CD8-positive, alpha-beta memory T cell (primary cell): ENCODE results near the gene GRID1. TPM values are rescaled to one million over a fixed set of nuclear protein-coding genes. Genes with fewer than 3 reads are reported as not detected.
"Not testable (repeated sequence)": the region's sequence is repeated elsewhere in the genome, so short reads cannot be mapped to it uniquely, and the experiment has no call there.

Experiments
- CTCF ChIA-PET: fragments of 350-600 bp; sonication (Branson Sonifier 250); formaldehyde crosslinking; loops from one replicate; lab custom pipeline; 2021; ENCODE audit warnings: antibody characterized with exemption; lab: Charles Lee
- POLR2A ChIA-PET: fragments of 350-600 bp; sonication (Branson Sonifier 250); formaldehyde crosslinking; loops from one replicate; lab custom pipeline; 2021; ENCODE audit warnings: antibody characterized with exemption; lab: Charles Lee
- DNase-seq, 5 donors: peaks; one replicate each; pipeline versions ENCODE4 v3.0.0 to v3.0.0-alpha.2; 2020 to 2022; ENCODE audit warnings: mixed read lengths in 1 of 5
- H3K27ac ChIP-seq: one replicate; pipeline ENCODE4 v1.7.0; 2013; ENCODE audit warnings: low read depth, mild to moderate bottlenecking, low read length, moderate library complexity
- H3K27me3 ChIP-seq: 2 replicates; pipeline ENCODE4 v1.7.0; 2013; ENCODE audit warnings: low read length, mild to moderate bottlenecking; ENCODE audit not compliant: insufficient read depth, poor library complexity, severe bottlenecking
- H3K36me3 ChIP-seq: 2 replicates; pipeline ENCODE4 v1.7.0; 2013; ENCODE audit warnings: mild to moderate bottlenecking, low read length, moderate library complexity; ENCODE audit not compliant: insufficient read depth
- H3K4me1 ChIP-seq: 2 replicates; pipeline ENCODE4 v1.7.0; 2013; ENCODE audit warnings: mild to moderate bottlenecking, low read length, moderate library complexity; ENCODE audit not compliant: insufficient read depth
- H3K4me3 ChIP-seq: 2 replicates; pipeline ENCODE4 v1.7.0; 2013; ENCODE audit warnings: mild to moderate bottlenecking, low read length
- H3K9me3 ChIP-seq: 2 replicates; pipeline ENCODE4 v1.7.0; 2013; ENCODE audit warnings: mild to moderate bottlenecking, low read length
- H3K27ac Mint-ChIP-seq, 8 donors: one replicate each; pipeline ENCODE4 v1.8.0; 2020 to 2021; ENCODE audit warnings: mixed read lengths in 8 of 8, mild to moderate bottlenecking in 6 of 8, inconsistent platforms in 3 of 8, moderate library complexity in 3 of 8
- H3K27me3 Mint-ChIP-seq, 2 donors: one replicate each; pipeline ENCODE4 v1.8.0; 2020 to 2021; ENCODE audit warnings: mixed read lengths in 2 of 2, mild to moderate bottlenecking in 1 of 2, moderate library complexity in 1 of 2
- H3K36me3 Mint-ChIP-seq, 3 donors: one replicate each; pipeline ENCODE4 v1.8.0; 2020 to 2021; ENCODE audit warnings: mixed read lengths in 3 of 3, inconsistent platforms in 1 of 3, mild to moderate bottlenecking in 1 of 3
- H3K4me1 Mint-ChIP-seq, 3 donors: one replicate each; pipeline ENCODE4 v1.8.0; 2020 to 2021; ENCODE audit warnings: mixed read lengths in 3 of 3, inconsistent platforms in 1 of 3, mild to moderate bottlenecking in 1 of 3
- H3K4me3 Mint-ChIP-seq, 7 donors: one replicate each; pipeline ENCODE4 v1.8.0; 2020 to 2021; ENCODE audit warnings: mixed read lengths in 7 of 7, mild to moderate bottlenecking in 6 of 7, moderate library complexity in 4 of 7, inconsistent platforms in 2 of 7
- H3K9me3 Mint-ChIP-seq, 5 donors: one replicate each; pipeline ENCODE4 v1.8.0; 2020 to 2022; ENCODE audit warnings: mixed read lengths in 5 of 5, mild to moderate bottlenecking in 3 of 5, moderate library complexity in 2 of 5, inconsistent platforms in 1 of 5
- polyA plus RNA-seq: library from polyadenylated mRNA; unstranded; fragments of 300-500 nt; fragmentation: Illumina TruSeq; gene quantifications from one replicate; pipeline ENCODE4 v1.2.3, GENCODE V29; 2021
- total RNA-seq, 2 experiments: library from RNA; stranded (reverse); gene quantifications; one replicate each; pipeline ENCODE4 v1.2.3, GENCODE V29; 2021

The GRID1 gene
- total and polyA plus RNA-seq, 3 experiments from 2014 or later: not detected

GRCh38 chr10:86391236-86391840 lies 24.7 kb upstream of the GRID1 start:
- peak overlapping the region in 1 of 7 donors; percentile 11 for H3K4me3 Mint-ChIP-seq
- Histone ChIP-seq H3K36me3 (no peaks in the 10 kb centered on the region), H3K27ac (no peak overlapping the region), H3K9me3 (no peaks in the 10 kb centered on the region), H3K4me3 (no peak overlapping the region), H3K4me1 (peaks cover 5% of the 10 kb centered on the region), H3K27me3 (no peaks in the 10 kb centered on the region)
- ChIA-PET CTCF (interaction anchor here (1.0 to 2.6 kb wide), 3 partner anchors 9 to 195 kb away, joined by 3 to 13 read pairs (median 6); no protein-coding TSS in a partner anchor), POLR2A (no interaction called here)
- no peaks in the 10 kb centered on the region for H3K36me3 Mint-ChIP-seq
- no peak overlapping the region for H3K27ac Mint-ChIP-seq
- peaks cover 26 to 30% of the 10 kb centered on the region in 2 donors for H3K27me3 Mint-ChIP-seq
- peaks cover 4 to 9% (median 8%) of the 10 kb centered on the region in 3 donors for H3K4me1 Mint-ChIP-seq
- no peaks in the 10 kb centered on the region for H3K9me3 Mint-ChIP-seq
- DNase-seq: no peak

GRCh38 chr10:86390337-86391120 lies 23.9 kb upstream of the GRID1 start:
- Mint-ChIP-seq H3K27me3 (peaks cover 27 to 31% of the 10 kb centered on the region in 2 donors), H3K4me1 (peaks cover 4 to 9% (median 8%) of the 10 kb centered on the region in 3 donors), H3K4me3 (peak overlapping the region in 4 of 7 donors; percentile 46 to 82 (median 59)), H3K9me3 (no peaks in the 10 kb centered on the region), H3K36me3 (no peaks in the 10 kb centered on the region), H3K27ac (peak overlapping the region in 1 of 8 donors; percentile 34)
- H3K27ac ChIP-seq: no peak overlapping the region
- no peaks in the 10 kb centered on the region for H3K36me3 ChIP-seq
- no peaks in the 10 kb centered on the region for H3K9me3 ChIP-seq
- no peaks in the 10 kb centered on the region for H3K27me3 ChIP-seq
- peaks cover 5% of the 10 kb centered on the region for H3K4me1 ChIP-seq
- POLR2A ChIA-PET: interaction anchor here (0.6 to 1.0 kb wide), 2 partner anchors 9 to 38 kb away, joined by 3 to 5 read pairs; no protein-coding TSS in a partner anchor
- DNase-seq: no peak
- CTCF ChIA-PET: interaction anchor here (1.7 to 2.6 kb wide), 3 partner anchors 10 to 196 kb away, joined by 3 to 13 read pairs (median 6); no protein-coding TSS in a partner anchor
- H3K4me3 ChIP-seq: no peak overlapping the region

- no peak overlapping the region for H3K27ac ChIP-seq
Observed at GRCh38 chr10:86389441-86390193, 23.0 kb upstream of the GRID1 start.

GRCh38 chr10:86389109-86389440 lies 22.5 kb upstream of the GRID1 start:
- POLR2A ChIA-PET, H3K36me3 ChIP-seq, H3K9me3 Mint-ChIP-seq, H3K27me3 ChIP-seq, H3K36me3 Mint-ChIP-seq, H3K9me3 ChIP-seq, H3K27ac ChIP-seq, H3K4me1 Mint-ChIP-seq, DNase-seq, H3K4me1 ChIP-seq: not testable (repeated sequence)
- Mint-ChIP-seq H3K4me3 (peak overlapping the region; percentile 74 to 92 (median 87)), H3K27me3 (peaks cover 30 to 34% of the 10 kb centered on the region in 2 donors), H3K27ac (peak overlapping the region in 3 of 8 donors; percentile 29 to 62 (median 57))
- peak overlapping the region; percentile 54 for H3K4me3 ChIP-seq
- CTCF ChIA-PET: interaction anchor here (1.7 to 2.6 kb wide), 3 partner anchors 10 to 13 kb away, joined by 3 to 13 read pairs (median 6); no protein-coding TSS in a partner anchor

More at GRCh38 chr10:86389441-86390193, 23.0 kb upstream of the GRID1 start:
- peak overlapping the region in 3 of 8 donors; percentile 29 to 62 (median 57) for H3K27ac Mint-ChIP-seq
- DNase-seq: peak in 1 of 5 donors; percentile 15
- CTCF ChIA-PET: interaction anchor here (1.7 to 2.6 kb wide), 3 partner anchors 10 to 13 kb away, joined by 3 to 13 read pairs (median 6); no protein-coding TSS in a partner anchor
- no peaks in the 10 kb centered on the region for H3K36me3 Mint-ChIP-seq
- peaks cover 27 to 31% of the 10 kb centered on the region in 2 donors for H3K27me3 Mint-ChIP-seq
- no peaks in the 10 kb centered on the region for H3K9me3 Mint-ChIP-seq
- H3K4me3 Mint-ChIP-seq: peak overlapping the region; percentile 78 to 92 (median 87)
- Histone ChIP-seq H3K27me3 (no peaks in the 10 kb centered on the region), H3K9me3 (no peaks in the 10 kb centered on the region), H3K4me1 (peaks cover 5% of the 10 kb centered on the region), H3K4me3 (peak overlapping the region; percentile 54), H3K36me3 (no peaks in the 10 kb centered on the region)
- POLR2A ChIA-PET: interaction anchor here (1.0 kb wide), 1 partner anchor 10 kb away, joined by 5 read pairs; no protein-coding TSS in a partner anchor
- H3K4me1 Mint-ChIP-seq: peaks cover 4 to 9% (median 8%) of the 10 kb centered on the region in 3 donors

- Mint-ChIP-seq H3K36me3 (no peaks in the 10 kb centered on the region), H3K4me3 (peak overlapping the region in 5 of 7 donors; percentile 4 to 33 (median 19)), H3K27me3 (peaks cover 34 to 36% of the 10 kb centered on the region in 2 donors), H3K4me1 (peaks cover 4 to 9% (median 8%) of the 10 kb centered on the region in 3 donors), H3K27ac (no peak overlapping the region), H3K9me3 (no peaks in the 10 kb centered on the region)
- no peak overlapping the region for H3K27ac ChIP-seq
- no peak for DNase-seq
- no peak overlapping the region for H3K4me3 ChIP-seq
- POLR2A ChIA-PET: no interaction called here
- no peaks in the 10 kb centered on the region for H3K27me3 ChIP-seq
- H3K9me3 ChIP-seq: no peaks in the 10 kb centered on the region
- peaks cover 5% of the 10 kb centered on the region for H3K4me1 ChIP-seq
- no peaks in the 10 kb centered on the region for H3K36me3 ChIP-seq
- CTCF ChIA-PET: interaction anchor here (1.2 to 2.6 kb wide), 3 partner anchors 9 to 1851 kb away, joined by 4 to 13 read pairs (median 6); no protein-coding TSS in a partner anchor
Observed at GRCh38 chr10:86388119-86388704, 21.6 kb upstream of the GRID1 start.

GRCh38 chr10:86387178-86387794 lies 20.7 kb upstream of the GRID1 start:
- ChIA-PET POLR2A (no interaction called here), CTCF (interaction anchor here (1.2 to 2.5 kb wide), 2 partner anchors 8 to 1850 kb away, joined by 4 to 6 read pairs; no protein-coding TSS in a partner anchor)
- no peaks in the 10 kb centered on the region for H3K27me3 ChIP-seq
- H3K27ac Mint-ChIP-seq: no peak overlapping the region
- peaks cover 4 to 9% (median 8%) of the 10 kb centered on the region in 3 donors for H3K4me1 Mint-ChIP-seq
- peaks cover 34% of the 10 kb centered on the region in 2 donors for H3K27me3 Mint-ChIP-seq
- DNase-seq: no peak
- H3K27ac ChIP-seq: no peak overlapping the region
- peak overlapping the region in 1 of 7 donors; percentile 8 for H3K4me3 Mint-ChIP-seq
- H3K4me3 ChIP-seq: no peak overlapping the region
- no peaks in the 10 kb centered on the region for H3K9me3 Mint-ChIP-seq
- H3K4me1 ChIP-seq: peaks cover 5% of the 10 kb centered on the region
- H3K36me3 Mint-ChIP-seq: no peaks in the 10 kb centered on the region
- H3K9me3 ChIP-seq: no peaks in the 10 kb centered on the region
- no peaks in the 10 kb centered on the region for H3K36me3 ChIP-seq

- Mint-ChIP-seq H3K27ac (no peak overlapping the region), H3K4me1 (peaks cover 4 to 9% (median 8%) of the 10 kb centered on the region in 3 donors), H3K9me3 (no peaks in the 10 kb centered on the region), H3K27me3 (peaks cover 39 to 43% of the 10 kb centered on the region in 2 donors), H3K36me3 (no peaks in the 10 kb centered on the region), H3K4me3 (no peak overlapping the region)
- CTCF ChIA-PET: interaction anchor here (1.2 kb wide), 1 partner anchor 9 kb away, joined by 3 read pairs; no protein-coding TSS in a partner anchor
- Histone ChIP-seq H3K9me3 (no peaks in the 10 kb centered on the region), H3K4me1 (peaks cover 5% of the 10 kb centered on the region), H3K27ac (no peak overlapping the region), H3K36me3 (no peaks in the 10 kb centered on the region), H3K4me3 (no peak overlapping the region), H3K27me3 (no peaks in the 10 kb centered on the region)
- POLR2A ChIA-PET: no interaction called here
- no peak for DNase-seq
Observed at GRCh38 chr10:86385806-86386205, 19.2 kb upstream of the GRID1 start.
